ENCODE data around the gene FLT1.

Gene FLT1

DNA sequence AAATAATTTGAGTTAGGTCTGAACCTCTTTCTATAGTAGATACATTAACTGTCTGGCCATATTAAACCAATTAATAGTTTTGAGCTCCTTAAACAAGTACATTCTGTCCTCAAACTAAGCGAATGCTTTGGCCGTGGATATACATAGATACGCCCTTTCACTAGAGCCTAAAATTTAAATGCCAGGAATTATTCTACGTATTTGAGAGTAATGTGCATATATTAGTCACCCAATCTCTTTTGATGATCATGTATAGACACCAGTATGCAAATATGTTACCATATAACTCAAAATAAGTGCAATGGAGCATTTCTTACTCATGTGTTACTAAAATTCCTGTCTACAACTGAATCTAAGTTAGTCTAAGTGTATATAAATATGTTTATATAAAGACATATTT lies 70.4 kb downstream of the FLT1 start:
- Histone ChIP-seq H3K9me3 (no peaks in the 10 kb centered on the region), H3K27me3 (no peaks in the 10 kb centered on the region), H3K4me3 (ENCODE audit: low read depth, low read length) (no peak overlapping the region), H3K36me3 (no peaks in the 10 kb centered on the region), H3K4me1 (no peaks in the 10 kb centered on the region; the same call in 1 of the 2 replicates)
- TF ChIP-seq, protein P1, sequence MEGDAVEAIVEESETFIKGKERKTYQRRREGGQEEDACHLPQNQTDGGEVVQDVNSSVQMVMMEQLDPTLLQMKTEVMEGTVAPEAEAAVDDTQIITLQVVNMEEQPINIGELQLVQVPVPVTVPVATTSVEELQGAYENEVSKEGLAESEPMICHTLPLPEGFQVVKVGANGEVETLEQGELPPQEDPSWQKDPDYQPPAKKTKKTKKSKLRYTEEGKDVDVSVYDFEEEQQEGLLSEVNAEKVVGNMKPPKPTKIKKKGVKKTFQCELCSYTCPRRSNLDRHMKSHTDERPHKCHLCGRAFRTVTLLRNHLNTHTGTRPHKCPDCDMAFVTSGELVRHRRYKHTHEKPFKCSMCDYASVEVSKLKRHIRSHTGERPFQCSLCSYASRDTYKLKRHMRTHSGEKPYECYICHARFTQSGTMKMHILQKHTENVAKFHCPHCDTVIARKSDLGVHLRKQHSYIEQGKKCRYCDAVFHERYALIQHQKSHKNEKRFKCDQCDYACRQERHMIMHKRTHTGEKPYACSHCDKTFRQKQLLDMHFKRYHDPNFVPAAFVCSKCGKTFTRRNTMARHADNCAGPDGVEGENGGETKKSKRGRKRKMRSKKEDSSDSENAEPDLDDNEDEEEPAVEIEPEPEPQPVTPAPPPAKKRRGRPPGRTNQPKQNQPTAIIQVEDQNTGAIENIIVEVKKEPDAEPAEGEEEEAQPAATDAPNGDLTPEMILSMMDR (IDR thresholded peaks at IDR 0.05; ENCODE audit: low read depth, low read length), result no peak
- no peak for DNase-seq

DNA sequence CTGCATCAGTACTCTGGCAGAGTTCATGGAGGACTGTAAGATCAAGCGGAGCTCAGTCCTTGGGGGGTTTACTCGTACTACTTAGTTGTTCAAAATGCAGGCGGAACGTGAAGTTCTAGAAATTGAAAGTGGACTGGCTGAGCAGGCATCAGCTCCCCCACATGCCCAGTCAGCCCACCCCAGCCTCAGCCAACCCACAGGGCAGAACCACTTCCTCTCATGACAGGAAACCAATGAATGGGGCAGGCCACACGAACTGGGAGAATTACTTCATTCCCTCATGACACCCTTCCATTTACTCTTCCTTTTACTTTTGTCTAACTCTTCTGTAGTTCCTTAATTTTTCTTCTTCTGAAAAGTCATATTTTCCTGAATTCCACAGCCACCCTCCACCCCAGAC lies 71.9 kb downstream of the FLT1 start:
- no peaks in the 10 kb centered on the region for H3K27me3 ChIP-seq
- H3K9me3 ChIP-seq, result no peaks in the 10 kb centered on the region
- DNase-seq, result no peak
- H3K4me3 ChIP-seq (ENCODE audit: low read depth, low read length), result no peak overlapping the region
- H3K36me3 ChIP-seq, result no peaks in the 10 kb centered on the region
- H3K4me1 ChIP-seq, result no peaks in the 10 kb centered on the region; the same call in 1 of the 2 replicates
- TF ChIP-seq, protein P1 (IDR thresholded peaks at IDR 0.05; ENCODE audit: low read depth, low read length), result no peak

DNA sequence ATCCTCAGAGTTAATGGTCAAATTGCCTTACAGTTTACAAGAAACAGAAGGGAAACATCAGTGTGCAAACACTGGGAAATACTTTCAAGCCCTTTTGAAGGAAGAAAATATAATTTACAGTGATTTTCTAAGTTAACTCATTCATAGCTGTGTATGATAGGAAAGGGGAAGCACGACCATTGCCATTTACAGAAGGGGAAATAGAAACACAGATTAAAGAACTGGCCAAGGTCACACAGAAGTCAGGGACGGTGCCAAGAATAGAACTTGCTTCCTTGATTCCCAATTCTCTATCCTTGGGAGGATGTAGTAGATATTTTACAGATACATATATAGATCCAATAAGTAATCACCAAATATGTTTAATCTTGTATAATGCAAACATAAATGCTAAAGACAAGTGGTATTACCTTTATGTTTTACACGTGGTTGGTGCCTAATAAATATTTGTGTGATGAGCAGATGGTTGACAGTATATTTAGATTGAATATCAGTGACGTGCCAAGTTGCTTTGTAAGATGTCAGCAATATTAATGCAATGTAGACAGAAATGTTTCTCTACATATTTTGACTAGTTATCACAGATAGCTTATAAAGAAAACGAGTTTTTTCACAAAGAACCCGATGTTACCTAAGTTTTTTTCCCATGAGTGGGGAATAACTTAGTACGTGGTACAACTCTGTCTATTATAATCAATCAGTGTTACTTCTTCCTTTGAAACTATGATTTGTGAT lies 73.1 kb downstream of the FLT1 start:
- Histone ChIP-seq H3K36me3 (no peaks in the 10 kb centered on the region), H3K4me1 (no peaks in the 10 kb centered on the region; the same call in 1 of the 2 replicates), H3K9me3 (no peaks in the 10 kb centered on the region), H3K27me3 (no peaks in the 10 kb centered on the region), H3K4me3 (ENCODE audit: low read depth, low read length) (no peak overlapping the region)
- TF ChIP-seq, protein P1 (IDR thresholded peaks at IDR 0.05; ENCODE audit: low read depth, low read length), result no peak
- no peak for DNase-seq

DNA sequence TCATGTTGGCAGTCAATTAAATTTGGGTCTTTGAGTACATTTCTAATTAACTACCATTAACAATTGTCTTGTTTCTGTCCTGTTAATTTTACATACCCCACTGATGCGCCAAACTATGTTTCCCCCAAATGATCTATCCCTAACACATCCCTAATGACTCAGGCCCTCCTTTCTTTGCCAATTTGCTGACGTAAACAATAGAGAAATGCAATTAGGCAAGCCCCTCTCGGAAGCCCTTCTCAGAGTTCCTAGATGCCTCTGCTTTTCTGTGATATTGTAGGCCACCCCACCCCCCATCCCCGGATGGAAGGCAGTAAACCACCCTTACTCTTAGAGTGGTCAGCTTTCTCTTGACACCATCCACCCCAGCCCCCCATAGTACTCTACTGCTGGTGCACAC lies 74.2 kb downstream of the FLT1 start:
- Histone ChIP-seq H3K4me1 (no peaks in the 10 kb centered on the region; the same call in 1 of the 2 replicates), H3K9me3 (no peaks in the 10 kb centered on the region), H3K27me3 (no peaks in the 10 kb centered on the region), H3K4me3 (ENCODE audit: low read depth, low read length) (no peak overlapping the region), H3K36me3 (no peaks in the 10 kb centered on the region)
- DNase-seq, result no peak
- TF ChIP-seq, protein P1 (IDR thresholded peaks at IDR 0.05; ENCODE audit: low read depth, low read length), result no peak

DNA sequence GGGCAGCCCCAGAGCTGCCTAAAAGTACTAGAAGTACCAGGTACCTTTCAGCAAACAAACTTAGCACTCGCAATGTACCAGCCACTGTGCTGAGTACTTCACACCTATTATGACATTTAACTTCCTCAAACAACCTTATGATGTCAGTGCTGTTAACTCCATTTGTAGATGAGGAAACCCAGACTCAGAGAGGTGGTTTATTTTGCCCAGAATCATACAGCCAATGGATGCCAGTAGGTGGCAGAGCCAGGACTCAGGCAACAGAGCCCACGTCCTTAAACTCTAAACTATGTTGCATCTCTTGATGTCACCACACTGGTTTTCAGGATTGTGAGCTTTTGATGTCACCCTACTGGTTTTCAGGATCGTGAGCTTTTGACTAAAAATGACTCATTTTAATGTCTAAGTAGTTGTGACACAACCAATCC lies 78.9 kb downstream of the FLT1 start:
- DNase-seq, result no peak
- H3K9me3 ChIP-seq, result no peaks in the 10 kb centered on the region
- H3K27me3 ChIP-seq, result no peaks in the 10 kb centered on the region
- H3K36me3 ChIP-seq, result no peaks in the 10 kb centered on the region
- peaks cover 3% of the 10 kb centered on the region for H3K4me1 ChIP-seq
- no peak overlapping the region for H3K4me3 ChIP-seq (ENCODE audit: low read depth, low read length)
- TF ChIP-seq, protein P1 (IDR thresholded peaks at IDR 0.05; ENCODE audit: low read depth, low read length), result no peak; the same call in 1 of the 2 replicates

DNA sequence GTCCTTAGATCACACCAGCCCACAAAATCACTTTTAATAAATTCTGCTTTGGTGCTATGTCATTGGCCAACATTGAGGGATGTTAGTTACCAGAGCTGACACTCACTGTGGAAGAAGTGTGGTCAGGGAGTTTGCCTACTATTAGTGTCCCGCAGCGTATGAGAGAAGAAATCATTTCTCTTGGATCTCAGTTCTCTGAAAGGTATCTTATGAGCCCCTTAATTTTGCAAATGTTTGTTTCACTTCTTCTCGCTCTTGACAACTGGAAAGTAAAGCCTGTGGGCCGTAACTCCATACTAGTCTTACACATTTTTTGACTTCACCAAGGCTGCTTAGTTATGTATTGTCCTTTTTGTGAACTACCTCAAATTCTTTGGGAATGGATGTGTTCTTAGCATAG lies 80.9 kb downstream of the FLT1 start:
- Histone ChIP-seq H3K36me3 (no peaks in the 10 kb centered on the region), H3K9me3 (no peaks in the 10 kb centered on the region), H3K27me3 (no peaks in the 10 kb centered on the region), H3K4me1 (peaks cover 3% of the 10 kb centered on the region; the same call in 1 of the 2 replicates), H3K4me3 (ENCODE audit: low read depth, low read length) (no peak overlapping the region)
- no peak for DNase-seq
- TF ChIP-seq, protein P1 (IDR thresholded peaks at IDR 0.05; ENCODE audit: low read depth, low read length), result no peak
